Measurements from ENCODE around the gene GLP1R.

- TF ChIP-seq CTCF (tag by site-specific recombination; IDR thresholded peaks at IDR 0.05) (no peak), ZFP3 (tag by site-specific recombination; IDR thresholded peaks at IDR 0.05; ENCODE audit: low read depth) (no peak), ZNF266 (tag by site-specific recombination; IDR thresholded peaks at IDR 0.05; ENCODE audit: low read depth) (no peak), GLI4 (tag by site-specific recombination; IDR thresholded peaks at IDR 0.05) (no peak), GFI1B (tag by site-specific recombination; IDR thresholded peaks at IDR 0.05) (no peak)
Observed at GRCh38 chr6:39085129-39085797, 36.7 kb downstream of the GLP1R start.

All from HEK293 (cell line).